ENCODE measurements around the gene PCDHGA7. TPM values are rescaled to one million over a fixed set of nuclear protein-coding genes. Genes with fewer than 3 reads are reported as not detected.
A peak's percentile ranks its signal among the peaks of the same experiment; 100 is the strongest.

The PCDHGA7 gene
- total and polyA plus RNA-seq, 2 donors (not counting 3 experiments of a cell fraction or from before 2014, with no cell fraction given), result 0.84 to 1.8 TPM

DNA sequence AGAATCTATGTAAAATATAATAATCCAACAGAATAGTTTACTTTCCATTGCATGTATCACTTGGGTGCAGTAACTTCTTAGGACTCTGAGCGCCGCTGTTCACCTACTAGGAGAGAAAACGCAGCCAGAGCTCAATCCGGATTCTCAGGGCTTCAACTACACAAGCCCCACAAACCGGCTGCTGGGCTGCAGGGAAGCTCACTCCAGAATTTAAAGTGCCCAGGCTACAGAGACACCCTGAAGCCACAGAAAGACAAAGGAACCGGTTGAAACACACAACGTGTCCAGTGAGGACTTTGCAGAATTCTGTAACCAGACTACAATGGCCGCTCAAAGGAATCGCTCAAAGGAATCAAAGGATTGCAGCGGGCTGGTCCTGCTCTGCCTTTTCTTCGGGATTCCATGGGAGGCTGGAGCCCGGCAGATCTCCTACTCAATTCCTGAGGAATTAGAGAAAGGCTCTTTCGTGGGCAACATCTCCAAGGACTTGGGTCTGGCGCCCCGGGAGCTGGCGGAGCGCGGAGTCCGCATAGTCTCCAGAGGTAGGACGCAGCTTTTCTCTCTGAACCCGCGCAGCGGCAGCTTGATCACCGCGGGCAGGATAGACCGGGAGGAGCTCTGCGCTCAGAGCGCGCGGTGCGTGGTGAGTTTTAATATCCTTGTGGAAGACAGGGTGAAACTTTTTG, 30.5 kb downstream of the PCDHGA7 start, which contains the start of gene PCDHGA10:
Gene PCDHGA10, plus strand, starts transcription at position 134 of the 686 bp plus-strand sequence. Its CDS starts 189 bp downstream, at position 323.
- TF ChIP-seq MAX (IDR thresholded peaks at IDR 0.05; ENCODE audit: insufficient read depth, insufficient read length) (no peak), JUN (IDR thresholded peaks at IDR 0.05; ENCODE audit: borderline replicate concordance, insufficient read depth, insufficient read length, low read depth) (no peak), POLR2A (IDR thresholded peaks at IDR 0.05; ENCODE audit: low read depth, low read length) (no peak), MYC (IDR thresholded peaks at IDR 0.05; ENCODE audit: low read depth, low read length) (no peak), FOS (IDR thresholded peaks at IDR 0.05; ENCODE audit: borderline replicate concordance, insufficient read depth, low read length) (no peak), GATA2 (IDR thresholded peaks at IDR 0.05; ENCODE audit: insufficient read depth, insufficient read length, low read depth, low read length) (no peak), POLR2AphosphoS5 (IDR thresholded peaks at IDR 0.05; ENCODE audit: insufficient read depth, low read depth, low read length) (no peak), EZH2 (IDR thresholded peaks at IDR 0.05; ENCODE audit: borderline replicate concordance, low read depth, low read length, severe bottlenecking) (peak; percentile 43)
- TF ChIP-seq, protein P1, sequence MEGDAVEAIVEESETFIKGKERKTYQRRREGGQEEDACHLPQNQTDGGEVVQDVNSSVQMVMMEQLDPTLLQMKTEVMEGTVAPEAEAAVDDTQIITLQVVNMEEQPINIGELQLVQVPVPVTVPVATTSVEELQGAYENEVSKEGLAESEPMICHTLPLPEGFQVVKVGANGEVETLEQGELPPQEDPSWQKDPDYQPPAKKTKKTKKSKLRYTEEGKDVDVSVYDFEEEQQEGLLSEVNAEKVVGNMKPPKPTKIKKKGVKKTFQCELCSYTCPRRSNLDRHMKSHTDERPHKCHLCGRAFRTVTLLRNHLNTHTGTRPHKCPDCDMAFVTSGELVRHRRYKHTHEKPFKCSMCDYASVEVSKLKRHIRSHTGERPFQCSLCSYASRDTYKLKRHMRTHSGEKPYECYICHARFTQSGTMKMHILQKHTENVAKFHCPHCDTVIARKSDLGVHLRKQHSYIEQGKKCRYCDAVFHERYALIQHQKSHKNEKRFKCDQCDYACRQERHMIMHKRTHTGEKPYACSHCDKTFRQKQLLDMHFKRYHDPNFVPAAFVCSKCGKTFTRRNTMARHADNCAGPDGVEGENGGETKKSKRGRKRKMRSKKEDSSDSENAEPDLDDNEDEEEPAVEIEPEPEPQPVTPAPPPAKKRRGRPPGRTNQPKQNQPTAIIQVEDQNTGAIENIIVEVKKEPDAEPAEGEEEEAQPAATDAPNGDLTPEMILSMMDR (IDR thresholded peaks at IDR 0.05; ENCODE audit: extremely low read depth in 1 of 2, insufficient read depth in 1 of 2, low read depth in 1 of 2, low read length in 2 of 2), result peak; percentile 58 to 76
- intact Hi-C loops (cut with micrococcal nuclease) (no loop called here), dilution Hi-C loops (cut with MboI; ENCODE audit: extremely low pct_ligation_motif_present, low sequenced_read_pairs) (no loop called here)
- POLR2A ChIA-PET, result interaction anchor here (1.0 to 1.4 kb wide), 3 partner anchors 17 to 144 kb away, joined by 3 to 6 read pairs (median 3); partner anchors contain the start of gene PCDHGA12
- BruUV-seq (replicated peaks), result TSS peak; percentile 14
- Histone ChIP-seq H3K27ac (ENCODE audit: insufficient read depth, low read depth, low read length) (no peak within 1 kb of the TSS), H2AFZ (ENCODE audit: low read depth, low read length) (peak within 1 kb of the TSS; percentile 27), H3K27me3 (ENCODE audit: control insufficient read depth in 2 of 2, insufficient read depth in 2 of 2, low read length in 2 of 2) (peaks cover 48 to 84% of the 10 kb centered on the region in 2 experiments), H3K4me3 (replicated peaks in 1 of 3; ENCODE audit: insufficient read depth in 1 of 3, low read depth in 1 of 3, low read length in 3 of 3) (peak within 1 kb of the TSS; percentile 14 to 72 (median 34)), H3K9ac (replicated peaks; ENCODE audit: extremely low read depth, insufficient read depth, low read length) (peak within 1 kb of the TSS; percentile 38), H3K79me2 (ENCODE audit: control insufficient read depth, insufficient read depth, low read length) (no peaks in the 10 kb centered on the region), H4K20me1 (replicated peaks; ENCODE audit: control insufficient read depth, extremely low read depth, insufficient read depth, low read length) (peaks cover 5% of the 10 kb centered on the region), H3K9me3 (replicated peaks; ENCODE audit: control insufficient read depth, insufficient read depth, low read length) (no peaks in the 10 kb centered on the region), H3K36me3 (ENCODE audit: control insufficient read depth in 2 of 2, extremely low read depth in 1 of 2, insufficient read depth in 2 of 2, low read length in 2 of 2) (no peaks in the 10 kb centered on the region), H3K4me1 (ENCODE audit: control insufficient read depth, extremely low read depth, insufficient read depth, low read length) (peaks cover 6% of the 10 kb centered on the region), H3K4me2 (ENCODE audit: insufficient read depth, low read length) (peak within 1 kb of the TSS; percentile 77), H3K9me1 (replicated peaks; ENCODE audit: control insufficient read depth, extremely low read depth, insufficient read depth, low read length) (no peaks in the 10 kb centered on the region)
- peak; percentile 92 for FAIRE-seq
- CTCF ChIA-PET, result interaction anchor here (0.6 to 11.3 kb wide), 36 partner anchors 8 to 190 kb away, joined by 3 to 335 read pairs (median 8); partner anchors contain the start of genes PCDHB14, PCDHGA1, PCDHGA11 and PCDHGA12
- peak; percentile 72 for DNase-seq (ENCODE audit: low read depth, low spot score)
